HG03521 (cell line): ENCODE data around the gene GALT.
"Not testable (repeated sequence)": the region's sequence is repeated elsewhere in the genome, so short reads cannot be mapped to it uniquely, and the experiment has no call there.

Experiments used
- ATAC-seq: cut with Tn5 transposase; IDR thresholded peaks from one replicate; pipeline ENCODE4 v1.9.1; 2021; ENCODE audit warnings: mild to moderate bottlenecking, moderate library complexity; ENCODE audit not compliant: unreplicated experiment

The GALT gene

DNA sequence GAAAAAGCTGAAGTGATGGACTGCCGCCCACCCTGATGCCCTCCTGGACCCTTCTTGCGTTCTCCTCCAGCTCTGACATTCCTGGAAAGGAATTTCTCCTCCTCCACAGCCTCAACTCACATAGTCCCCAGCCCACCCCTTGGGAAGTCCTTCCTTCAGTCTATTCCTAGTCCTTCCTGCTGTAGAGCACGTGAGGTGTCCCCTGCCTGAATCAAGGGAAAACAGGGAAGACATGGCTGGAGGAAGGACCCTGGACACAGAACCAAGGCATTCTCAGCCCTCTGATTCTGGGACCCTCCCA is 21.3 kb upstream of the GALT start:
- ATAC-seq, result no peak

DNA sequence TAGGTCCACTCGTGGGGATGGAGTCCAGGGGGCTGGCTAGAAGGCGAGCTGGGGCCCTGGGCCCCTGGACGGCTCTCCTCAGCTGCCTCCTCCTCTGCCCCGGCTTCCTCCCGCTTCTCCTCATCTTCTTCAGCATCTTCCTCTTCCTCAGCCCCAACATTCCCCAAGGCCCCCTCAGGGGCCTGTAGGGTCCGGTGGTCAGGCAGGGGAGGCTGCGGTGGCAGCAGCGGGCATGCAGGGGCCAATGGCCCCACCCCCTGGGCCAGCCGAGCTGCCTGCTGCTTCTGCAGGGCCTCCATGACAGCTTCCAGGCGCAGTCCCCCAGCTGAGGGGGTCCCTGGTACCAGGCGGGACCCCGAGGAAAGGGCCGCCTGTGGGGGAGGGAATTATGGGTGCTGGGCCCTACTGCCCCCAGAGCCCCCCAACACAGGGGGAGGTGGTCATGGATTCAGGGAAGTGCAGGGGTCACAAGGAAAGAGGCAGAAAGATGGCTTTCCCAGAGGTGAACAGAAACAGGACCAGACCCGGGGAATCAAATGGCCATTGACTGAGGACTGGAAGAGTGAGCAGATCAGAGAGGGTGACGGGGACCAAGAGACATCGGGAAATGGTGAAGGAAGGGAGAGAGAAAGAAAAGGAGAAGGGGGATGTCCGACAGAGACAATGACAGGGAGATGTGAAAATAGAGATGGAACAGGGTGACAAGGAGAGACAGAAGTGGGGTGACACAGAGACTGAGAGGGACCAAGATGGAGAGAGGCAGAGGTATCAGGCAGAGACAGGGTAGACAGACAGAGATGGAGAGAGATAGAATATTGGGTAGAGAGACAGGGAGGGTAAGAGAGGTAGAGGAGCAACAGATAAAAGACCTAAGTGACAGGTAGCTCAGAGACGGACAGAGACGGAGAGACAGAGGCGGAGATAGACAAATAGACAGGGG is 18.5 kb upstream of the GALT start:
- no peak for ATAC-seq

DNA sequence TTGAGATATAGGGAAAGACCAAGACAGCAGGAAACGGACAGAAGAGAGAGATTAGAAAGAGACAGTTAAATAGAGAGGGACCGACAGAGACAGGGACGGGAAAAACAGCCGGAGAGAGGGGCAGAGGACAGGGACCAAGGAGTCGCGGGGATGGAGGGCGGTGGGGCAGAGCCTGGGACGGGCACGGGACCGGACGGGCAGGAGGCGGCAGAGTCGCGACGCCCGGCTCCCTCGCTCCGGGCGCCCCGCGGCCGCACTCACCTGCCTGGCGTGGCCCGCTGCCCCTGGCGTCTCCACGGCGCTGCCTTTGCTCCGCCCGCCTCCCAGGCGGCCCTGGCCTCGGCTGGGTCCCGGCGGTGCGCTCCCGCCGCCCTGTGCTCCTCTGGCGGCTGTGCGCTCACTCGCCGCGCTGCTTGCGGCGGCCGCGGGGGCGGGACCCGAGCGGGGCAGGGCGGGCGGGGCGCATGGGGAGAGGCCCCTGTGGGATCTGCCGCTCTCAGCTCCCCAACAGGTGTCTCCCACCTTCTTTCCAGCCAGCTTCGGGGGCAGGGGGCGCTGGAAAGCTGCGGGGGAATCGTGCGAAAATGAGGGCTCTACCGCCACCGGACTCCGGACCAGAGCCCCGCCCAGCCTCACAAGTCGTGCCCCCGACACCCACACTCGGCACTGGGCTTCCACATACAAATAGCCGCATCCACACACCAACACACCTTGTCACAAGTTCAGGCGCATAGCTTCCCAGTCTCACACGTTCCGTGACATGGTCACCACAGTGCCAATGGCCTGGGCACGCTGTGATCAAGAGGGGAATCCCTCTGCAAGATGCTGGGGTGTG is 17.6 kb upstream of the GALT start, which contains the start of gene ARID3C:
Gene ARID3C (minus strand): TSS at position 411 of the 835 bp plus-strand sequence. CDS start 1,052 bp downstream, outside the sequence.
- no peak for ATAC-seq

DNA sequence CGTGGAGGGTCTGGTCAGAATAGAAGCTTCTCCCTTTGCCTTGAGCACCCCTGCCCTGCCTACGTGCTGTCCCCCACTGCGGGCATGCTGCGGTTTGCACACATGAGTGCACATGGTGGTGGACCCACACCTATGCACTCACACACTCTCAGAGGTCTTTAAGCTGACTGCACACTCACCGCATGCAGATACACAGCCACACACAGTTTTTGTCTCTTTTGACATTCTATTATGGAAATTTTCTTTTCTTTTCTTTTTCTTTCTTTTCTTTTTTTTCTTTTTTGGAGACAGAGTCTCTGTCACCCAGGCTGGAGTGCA is 17.0 kb upstream of the GALT start:
- no peak for ATAC-seq

DNA sequence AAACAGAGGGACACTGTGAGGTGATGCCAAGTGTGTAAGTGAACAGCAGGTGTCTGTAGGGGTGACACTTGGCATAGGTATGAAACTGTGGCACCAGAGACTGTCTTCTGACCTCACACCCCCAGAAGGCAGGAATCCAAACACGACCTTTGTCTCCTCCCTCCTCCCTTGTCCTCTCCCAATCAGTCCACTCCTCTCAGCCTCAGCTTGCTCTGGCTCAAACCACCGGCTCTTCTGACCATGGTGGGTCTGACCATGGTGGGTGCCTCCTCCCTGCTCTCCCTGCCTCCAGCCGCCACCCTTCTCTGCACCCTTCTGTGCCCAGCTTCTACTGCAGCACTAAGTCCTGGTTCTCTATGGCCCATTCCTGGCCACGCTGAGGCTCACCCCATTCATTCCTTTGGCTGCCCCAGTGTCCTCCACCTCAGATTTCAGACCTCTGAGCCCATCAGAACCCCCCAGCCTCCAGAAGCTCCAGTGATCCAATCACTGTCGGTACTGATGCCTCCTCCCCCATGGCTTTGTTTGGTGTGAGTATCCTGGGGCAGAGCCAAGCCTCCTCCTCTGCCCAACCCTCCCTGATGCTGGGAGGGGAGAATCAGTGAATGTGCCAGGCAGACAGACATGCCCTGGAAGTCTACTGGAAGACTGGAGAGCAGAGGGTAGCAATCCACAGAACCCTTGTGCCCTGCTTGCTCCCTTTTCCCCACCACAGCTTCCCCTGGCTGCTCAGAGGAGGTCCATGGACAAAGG is 15.9 kb upstream of the GALT start:
- no peak for ATAC-seq

DNA sequence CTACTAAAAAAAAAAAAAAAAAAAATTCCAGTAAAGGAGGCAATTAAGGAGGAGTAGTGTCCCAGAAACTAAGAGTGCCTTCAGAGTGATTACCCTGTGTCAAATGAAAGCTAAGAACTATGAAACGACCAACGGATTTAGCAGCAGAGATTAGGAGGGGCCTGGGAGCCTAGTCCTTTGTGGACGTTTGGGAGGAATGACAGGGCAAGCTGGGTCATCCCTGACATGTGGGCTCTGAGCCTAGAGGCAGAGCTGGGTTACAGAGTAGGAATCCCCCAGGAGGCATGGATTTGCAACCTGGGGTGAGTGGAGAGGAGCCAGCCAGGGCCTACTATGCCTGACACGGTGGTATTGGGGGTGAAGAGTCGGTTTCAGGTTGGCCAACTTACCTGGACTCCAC is 13.3 kb upstream of the GALT start:
- ATAC-seq, result no peak

DNA sequence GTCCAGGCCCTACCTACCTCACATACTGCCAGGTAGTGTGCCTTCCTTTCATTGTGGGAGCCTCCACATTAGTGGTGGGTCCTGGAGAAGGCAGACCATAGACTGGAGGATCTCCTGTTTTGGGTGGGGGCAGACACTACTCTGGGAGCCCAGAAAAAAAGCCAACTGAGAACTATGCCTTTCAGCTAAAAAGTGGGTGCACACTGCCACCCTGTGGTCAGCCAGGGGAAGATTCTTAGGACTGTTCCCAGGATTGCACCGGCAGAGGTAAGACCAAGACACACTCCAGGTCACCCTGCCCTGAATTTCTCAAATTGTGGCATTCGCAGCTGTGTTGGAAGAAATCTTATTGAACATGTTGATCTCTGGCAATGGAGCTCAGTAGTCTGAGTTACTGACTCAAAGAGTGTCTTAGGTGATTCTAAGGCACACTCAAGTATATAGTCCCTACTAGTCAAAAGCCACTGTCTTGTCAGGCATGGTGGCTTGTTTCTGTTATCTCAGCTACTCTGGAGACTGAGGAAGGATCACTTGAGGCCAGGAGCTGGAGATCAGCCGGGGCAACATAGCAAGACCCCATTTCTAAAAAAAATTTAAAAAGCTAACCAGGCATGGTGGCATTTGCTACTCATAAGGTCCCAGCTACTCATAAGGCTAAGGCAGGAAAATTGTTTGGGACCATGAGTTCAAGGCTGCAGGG is 12.5 kb upstream of the GALT start:
- no peak for ATAC-seq

DNA sequence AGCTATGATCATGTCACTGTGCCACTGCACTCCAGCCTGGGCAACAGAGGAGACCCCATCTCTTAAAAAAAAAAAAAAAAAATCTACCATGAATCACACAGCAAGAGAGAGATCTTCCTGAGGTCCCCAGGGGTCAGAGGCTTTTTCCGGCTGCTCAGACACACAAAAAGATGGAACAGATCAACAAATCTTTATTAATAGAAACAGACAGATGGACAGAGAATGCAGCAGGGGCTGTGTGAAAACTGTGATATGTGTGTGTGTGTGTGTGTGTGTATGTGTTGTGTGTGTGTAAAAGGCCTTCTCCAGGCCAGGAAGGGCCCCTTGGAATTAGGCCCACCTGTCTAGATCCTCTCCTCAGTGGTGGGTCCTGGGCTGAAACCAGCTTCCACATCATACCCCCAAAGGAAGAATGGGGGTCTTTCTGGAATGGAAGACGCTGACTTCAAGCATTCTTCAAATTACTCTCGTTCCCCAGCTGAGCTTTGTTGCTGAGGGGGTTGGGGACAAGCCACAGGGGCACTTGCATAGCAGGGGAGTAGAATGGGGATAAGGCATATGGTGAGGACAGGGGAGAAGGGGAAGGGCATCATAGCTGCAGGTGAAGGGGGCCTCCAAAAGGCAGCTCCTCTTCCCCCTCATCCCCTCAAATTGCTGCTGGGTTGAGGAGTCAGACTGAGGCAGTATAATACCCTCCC is 11.8 kb upstream of the GALT start:
- ATAC-seq, result no peak

DNA sequence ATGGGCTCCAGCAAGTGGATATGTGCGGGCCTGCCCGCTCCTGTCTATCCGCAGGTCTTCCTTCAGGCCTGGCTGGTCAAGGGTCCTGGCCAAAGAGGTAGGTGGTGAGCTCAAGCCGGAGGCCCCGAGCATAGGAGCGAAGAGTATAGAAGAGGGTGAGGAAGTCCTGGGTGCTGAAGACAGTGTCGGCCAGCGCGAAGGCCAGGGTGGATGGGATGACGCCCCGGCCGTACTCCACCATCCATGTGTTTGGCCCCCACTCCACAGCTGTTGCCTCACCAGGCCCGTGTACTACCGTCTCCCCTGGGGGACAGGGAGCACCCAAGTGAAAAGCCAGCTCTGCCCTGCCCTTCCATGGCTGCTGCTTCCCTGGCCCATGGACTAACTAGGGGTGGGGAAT is 10.9 kb upstream of the GALT start:
- no peak for ATAC-seq

DNA sequence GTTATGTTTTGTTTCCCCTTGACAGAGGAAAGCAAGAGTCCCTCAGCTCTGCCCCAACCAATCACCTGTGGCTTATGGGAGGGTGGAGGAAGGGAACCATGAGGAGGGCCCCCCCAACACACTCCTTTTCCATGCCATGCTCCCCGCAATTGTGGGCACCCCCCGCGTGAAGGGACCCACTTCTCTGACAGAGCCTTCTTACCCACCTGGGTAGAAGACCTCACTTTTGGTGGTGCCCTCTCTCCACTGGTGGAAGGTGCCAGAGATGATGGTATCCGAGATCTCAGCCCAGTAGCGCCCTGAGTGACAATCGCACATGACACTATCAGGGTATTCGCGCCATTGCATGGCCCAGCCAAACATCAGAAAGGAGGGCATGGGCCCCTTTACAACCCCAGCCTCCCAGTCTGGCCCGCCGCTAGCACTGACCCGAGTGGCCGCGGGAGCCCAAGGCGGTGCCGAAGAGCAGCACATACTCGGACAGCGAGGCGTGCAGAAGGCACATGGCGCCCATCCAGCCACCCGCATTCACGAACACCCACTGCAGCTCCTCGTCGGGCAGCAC is 9.6 kb upstream of the GALT start:
- peak; percentile 6 for ATAC-seq

DNA sequence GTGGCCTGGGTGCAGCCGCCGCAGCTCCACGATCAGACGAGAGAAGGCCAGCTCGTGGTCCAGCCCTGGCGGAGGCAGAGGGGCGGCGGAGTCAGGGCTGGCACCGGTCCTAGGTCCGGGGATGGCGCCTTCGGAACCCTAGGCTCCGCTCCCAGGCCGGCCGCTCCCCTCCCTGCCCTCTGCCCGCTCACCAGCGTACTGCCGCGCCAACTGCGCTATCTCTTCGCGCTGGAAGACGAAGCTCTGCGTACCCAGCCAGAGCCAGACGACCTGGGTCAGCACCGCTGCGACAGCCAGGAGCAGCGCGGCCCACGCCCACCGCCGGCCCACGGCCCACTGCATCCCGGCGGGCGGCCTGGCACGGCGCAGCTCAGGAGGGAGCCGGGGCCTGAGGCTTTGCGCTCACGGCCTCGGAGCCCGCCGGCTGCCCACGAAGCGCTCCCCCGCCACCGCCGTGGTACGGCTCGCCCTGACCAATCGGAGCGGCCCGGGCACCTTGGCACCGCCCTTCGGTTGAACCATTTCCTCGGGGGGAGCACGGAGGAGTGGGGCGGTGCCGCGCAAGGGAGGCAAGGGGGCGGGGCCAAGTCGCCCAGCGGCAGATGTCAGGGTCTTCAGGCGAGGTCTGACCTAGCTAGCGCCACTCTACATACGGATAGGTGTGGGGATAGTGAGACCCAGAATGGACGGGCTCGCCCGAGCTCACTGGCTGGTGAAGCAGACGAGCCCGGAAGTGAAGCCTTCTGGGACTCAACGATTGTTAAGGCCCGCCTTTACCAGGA is 8.9 kb upstream of the GALT start, which contains the start of gene SIGMAR1:
Gene SIGMAR1 (minus strand): TSS at position 432 of the 782 bp plus-strand sequence. CDS start 90 bp downstream, at position 342.
- ATAC-seq, result peak; percentile 79

DNA sequence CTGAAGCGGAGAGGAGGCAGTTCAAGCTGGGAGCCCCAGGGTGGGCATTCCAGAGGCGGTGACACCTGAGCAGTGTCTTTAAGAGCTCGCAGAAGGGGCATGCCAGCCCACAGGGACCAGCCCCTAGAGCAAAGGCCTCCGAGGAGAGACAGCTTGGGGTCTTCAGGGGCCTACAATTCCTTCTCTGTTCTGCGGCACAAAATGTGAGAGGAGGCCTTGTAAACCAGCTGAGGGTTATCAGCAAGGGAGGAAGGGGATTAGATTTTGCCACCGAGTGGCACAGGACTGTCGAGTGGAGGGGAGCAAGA is 8.4 kb upstream of the GALT start:
- ATAC-seq, result no peak

DNA sequence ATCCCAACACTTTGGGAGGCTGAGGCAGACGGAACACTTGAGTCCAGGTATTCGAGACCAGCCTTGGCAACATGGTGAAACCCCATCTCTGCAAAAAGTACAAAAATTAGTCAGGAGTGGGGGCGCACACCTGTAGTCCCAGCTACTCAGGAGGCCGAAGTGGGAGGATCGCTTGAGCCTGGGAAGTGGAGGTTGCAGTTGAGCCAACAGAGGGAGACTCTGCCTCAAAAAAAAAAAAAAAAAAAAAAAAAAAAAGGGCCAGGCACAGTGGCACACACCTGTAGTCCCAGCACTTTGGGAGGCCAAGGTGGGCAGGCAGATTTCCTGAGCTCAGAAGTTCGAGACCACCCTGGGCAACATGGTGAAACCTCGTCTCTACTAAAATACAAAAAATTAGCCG is 7.2 kb upstream of the GALT start:
- ATAC-seq, result not testable (repeated sequence)

DNA sequence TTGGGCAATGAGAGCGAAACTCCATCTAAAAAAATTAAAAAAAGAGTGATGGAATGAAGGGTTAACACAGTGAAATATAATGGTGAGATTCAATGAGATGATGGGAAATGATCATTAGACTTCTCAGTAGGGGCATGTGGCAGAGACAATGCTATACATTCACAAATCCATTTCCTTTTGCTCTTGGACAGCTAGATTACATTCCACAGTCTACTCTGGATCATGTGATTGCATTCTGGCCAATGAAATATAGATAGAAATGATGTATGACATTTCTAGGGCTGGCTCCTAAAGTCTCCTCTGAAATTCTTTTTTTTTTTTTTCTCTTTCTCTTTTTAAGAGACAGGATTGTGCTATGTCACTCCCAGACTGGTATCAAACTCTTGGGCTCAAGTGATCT is 3.8 kb upstream of the GALT start:
- ATAC-seq, result no peak

DNA sequence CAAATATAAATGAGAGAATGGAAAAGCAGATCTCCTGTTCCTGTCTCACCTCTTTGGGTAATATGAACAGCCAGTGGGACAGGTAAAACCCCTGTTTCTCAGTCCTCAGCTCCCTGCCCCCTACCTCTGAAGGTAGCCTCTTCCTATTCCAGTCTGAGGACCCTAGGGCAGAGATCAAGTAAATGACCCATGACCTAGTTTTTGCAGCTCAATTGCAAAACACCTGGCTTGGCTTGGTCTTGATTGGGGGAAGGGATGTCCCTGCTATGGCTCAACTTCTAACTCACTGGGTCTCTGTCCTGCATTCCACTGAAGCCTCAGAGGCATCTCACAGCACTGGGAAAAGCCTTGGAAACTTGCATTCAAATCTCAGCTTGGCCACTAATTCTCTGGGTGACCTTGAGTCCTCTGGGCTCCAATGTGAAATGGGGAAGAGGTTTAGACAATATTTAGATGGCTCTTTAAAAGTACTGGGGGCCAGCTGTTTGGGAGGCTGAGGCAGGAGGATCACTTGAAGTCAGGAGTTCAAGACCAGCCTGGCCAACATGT is 1.6 kb upstream of the GALT start:
- ATAC-seq, result no peak

DNA sequence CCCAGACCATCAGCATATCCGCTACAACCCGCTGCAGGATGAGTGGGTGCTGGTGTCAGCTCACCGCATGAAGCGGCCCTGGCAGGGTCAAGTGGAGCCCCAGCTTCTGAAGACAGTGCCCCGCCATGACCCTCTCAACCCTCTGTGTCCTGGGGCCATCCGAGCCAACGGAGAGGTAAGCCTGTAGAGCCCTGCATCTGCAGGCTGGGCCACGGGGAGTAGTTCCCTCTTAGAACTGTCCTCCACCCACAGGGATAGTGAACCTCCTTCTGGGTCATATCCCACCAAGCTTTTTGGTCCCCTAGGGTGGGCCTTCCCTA is 569 bp downstream of the GALT start:
- ATAC-seq, result no peak

DNA sequence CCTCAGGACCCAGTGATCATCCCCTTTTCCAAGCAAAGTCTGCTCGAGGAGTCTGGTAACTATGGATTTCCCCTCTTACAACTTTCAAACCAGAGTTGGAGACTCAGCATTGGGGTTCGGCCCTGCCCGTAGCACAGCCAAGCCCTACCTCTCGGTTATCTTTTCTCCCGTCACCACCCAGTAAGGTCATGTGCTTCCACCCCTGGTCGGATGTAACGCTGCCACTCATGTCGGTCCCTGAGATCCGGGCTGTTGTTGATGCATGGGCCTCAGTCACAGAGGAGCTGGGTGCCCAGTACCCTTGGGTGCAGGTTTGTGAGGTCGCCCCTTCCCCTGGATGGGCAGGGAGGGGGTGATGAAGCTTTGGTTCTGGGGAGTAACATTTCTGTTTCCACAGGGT is 1.2 kb downstream of the GALT start:
- ATAC-seq, result no peak

DNA sequence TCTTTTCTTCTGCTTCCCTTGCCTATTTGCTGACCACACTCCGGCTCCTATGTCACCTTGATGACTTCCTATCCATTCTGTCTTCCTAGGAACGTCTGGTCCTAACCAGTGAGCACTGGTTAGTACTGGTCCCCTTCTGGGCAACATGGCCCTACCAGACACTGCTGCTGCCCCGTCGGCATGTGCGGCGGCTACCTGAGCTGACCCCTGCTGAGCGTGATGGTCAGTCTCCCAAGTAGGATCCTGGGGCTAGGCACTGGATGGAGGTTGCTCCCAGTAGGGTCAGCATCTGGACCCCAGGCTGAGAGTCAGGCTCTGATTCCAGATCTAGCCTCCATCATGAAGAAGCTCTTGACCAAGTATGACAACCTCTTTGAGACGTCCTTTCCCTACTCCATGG is 2.2 kb downstream of the GALT start:
- ATAC-seq, result no peak

DNA sequence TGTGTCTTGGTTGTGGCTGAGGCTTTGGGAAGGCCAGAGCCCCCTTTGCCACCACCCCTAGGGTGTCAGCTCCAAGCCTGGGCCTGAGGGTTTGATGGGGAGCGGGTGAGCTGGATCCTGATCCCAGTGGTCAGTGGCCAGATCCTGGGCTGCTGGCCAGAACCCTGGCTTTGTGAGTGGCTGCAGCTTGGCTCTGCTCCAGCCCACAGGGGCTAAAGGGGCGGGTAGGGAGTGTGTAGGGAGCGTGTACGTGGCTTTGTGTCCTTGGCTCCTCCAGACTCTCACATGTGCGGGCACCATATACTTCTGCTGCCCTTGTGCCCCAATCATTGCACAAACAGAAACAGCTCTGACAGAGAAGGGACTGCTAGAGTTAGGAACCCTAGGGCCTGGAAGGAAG is 4.3 kb downstream of the GALT start:
- no peak for ATAC-seq
